HG03571 (cell line): ENCODE data around the gene THPO.

Experiments
- ATAC-seq: cut with Tn5 transposase; IDR thresholded peaks from one replicate; pipeline ENCODE4 v1.9.1; 2021; ENCODE audit not compliant: unreplicated experiment

THPO gene

DNA sequence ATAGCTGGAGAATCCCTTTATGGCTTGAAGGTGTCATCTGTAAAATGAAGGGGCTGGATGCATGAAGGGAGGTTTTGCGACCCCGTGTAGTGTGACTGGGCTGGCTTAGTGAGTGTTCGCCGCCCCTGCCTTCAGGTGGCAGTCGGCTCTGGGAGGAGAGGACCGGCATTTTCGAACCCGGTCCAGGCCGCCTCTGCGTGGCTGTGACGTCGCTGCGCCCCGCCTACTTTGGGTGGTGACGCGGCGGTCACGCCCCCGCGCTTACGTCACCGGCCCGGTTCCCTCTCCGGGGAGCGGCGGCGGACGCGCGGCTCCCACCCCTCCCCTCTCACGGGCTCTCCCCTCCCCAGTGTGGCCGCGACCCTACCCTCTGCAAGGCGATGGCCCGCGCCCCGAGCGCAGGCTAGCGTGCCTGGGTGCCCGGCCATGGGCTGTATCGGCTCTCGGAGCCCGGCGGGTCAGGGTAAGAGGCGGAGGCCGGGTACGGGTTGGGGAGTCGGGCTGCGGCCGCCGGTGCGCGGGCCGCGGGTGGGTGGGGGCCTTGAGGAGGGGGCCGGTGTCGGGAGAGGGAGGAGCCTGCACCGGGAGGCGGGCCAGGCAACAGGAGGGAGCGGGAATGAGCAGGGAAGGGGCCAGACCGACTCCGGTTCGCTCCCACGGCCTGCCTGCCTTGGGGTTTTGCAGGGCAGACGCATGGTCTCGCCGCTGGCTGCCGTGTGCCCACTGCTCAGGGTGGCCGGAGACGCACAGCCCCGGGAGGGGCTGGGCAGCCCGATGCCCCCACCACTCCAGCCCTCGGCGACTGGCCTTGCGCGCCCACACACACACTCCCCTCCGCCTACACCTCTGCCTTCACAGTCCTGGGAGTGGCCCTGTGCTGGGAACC lies 42.1 kb downstream of the THPO start:
- peak; percentile 66 for ATAC-seq

GRCh38 chr3:184335291-184335660 lies 42.7 kb downstream of the THPO start:
- ATAC-seq = no peak

- ATAC-seq = no peak
Measured at GRCh38 chr3:184334470-184335158, 43.4 kb downstream of the THPO start.

- ATAC-seq = no peak
Measured at GRCh38 chr3:184333700-184334099, 44.3 kb downstream of the THPO start.

DNA sequence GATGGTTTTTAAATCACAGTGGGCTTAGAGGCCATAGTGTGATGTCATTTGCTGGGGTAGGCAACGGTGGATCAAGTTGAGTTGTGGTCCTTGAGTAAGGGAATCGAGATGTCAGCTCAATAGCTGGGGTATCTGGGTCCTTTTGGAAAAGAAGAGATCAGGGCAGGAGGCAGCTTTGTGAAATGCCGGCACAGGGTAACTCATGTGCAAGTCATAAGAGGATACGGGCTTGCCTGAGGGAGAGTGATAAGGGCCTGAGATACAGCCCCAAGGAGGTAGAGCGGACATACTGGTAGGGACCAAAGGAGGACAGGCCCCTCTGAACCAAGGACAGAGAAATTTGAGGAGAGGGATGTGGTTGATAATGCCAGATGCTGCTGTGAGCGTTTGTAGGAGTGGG lies 44.8 kb downstream of the THPO start:
- ATAC-seq = no peak

- no peak for ATAC-seq
Measured at GRCh38 chr3:184332370-184333090, 45.5 kb downstream of the THPO start.

- no peak for ATAC-seq
Measured at GRCh38 chr3:184328516-184328915, 49.5 kb downstream of the THPO start.

DNA sequence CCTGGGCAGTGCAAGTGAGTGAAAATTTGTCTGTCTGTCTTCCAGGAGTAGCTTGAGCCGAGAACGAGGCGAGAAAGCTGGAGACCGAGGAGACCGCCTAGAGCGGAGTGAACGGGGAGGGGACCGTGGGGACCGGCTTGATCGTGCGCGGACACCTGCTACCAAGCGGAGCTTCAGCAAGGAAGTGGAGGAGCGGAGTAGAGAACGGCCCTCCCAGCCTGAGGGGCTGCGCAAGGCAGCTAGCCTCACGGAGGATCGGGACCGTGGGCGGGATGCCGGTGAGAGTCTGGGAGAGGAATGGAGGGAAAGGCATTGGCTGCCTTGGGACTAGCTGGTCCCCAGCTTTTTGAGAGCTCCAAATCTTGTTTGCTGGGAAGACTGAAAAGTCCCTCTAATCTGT lies 50.8 kb downstream of the THPO start:
- no peak for ATAC-seq

GRCh38 chr3:184325715-184326369 lies 52.2 kb downstream of the THPO start:
- no peak for ATAC-seq

DNA sequence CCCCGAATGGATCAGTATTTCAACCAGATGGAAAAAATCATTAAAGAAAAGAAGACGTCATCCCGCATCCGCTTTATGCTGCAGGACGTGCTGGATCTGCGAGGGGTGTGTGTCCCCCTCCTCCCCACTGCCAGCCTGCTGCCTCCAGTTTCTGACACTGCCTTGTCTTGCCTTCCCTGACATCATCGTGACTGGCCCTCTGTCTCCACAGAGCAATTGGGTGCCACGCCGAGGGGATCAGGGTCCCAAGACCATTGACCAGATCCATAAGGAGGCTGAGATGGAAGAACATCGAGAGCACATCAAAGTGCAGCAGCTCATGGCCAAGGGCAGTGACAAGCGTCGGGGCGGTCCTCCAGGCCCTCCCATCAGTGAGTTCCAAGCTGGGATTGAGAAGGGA lies 52.7 kb downstream of the THPO start:
- ATAC-seq = no peak

GRCh38 chr3:184323696-184324095 lies 54.3 kb downstream of the THPO start:
- ATAC-seq = no peak

GRCh38 chr3:184322731-184323487 lies 55.1 kb downstream of the THPO start:
- no peak for ATAC-seq
